GM03348 (cell line): ENCODE results near the gene LHFPL3.

ENCODE experiments used
- DNase-seq: peaks from one replicate; pipeline ENCODE4 v3.0.0; 2012; ENCODE audit warnings: low spot score

The LHFPL3 gene

DNA sequence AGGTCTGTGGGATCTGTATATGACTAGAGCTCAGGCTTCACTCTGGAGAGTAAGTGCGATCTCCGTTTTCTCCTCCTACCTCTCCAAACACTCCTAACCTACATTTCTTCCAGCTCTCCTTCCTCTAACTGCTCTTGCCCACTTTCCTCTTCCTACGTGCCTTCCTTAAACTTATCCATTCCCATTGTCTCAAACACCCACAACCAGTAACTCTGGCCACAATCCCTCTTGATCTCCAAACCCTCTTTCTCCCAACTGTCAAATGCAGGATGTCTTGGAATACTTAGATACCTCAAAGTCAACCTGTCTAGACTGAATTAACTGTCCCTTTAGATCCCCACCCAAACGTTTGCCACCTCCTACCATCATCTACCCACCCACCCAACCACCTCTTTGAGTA lies 471.9 kb downstream of the LHFPL3 start:
- no peak for DNase-seq

DNA sequence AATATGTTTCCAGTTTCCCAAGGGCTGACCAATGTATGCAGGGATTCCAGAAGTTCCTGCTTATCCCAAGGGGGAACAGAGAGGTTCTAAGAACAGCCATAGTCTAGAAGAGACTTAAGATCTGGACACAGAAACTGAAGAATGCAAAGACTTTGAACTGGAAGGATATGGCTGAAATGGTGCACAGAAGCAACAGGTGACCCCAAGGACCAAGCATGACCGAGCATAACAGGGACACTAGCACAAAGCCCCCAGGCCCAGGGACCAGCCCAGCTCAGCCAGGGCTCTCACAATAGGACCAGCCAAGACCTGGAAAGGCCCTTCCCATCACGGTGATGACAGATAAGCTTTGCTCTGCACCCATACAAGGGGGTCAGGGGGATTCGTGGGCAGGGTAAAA lies 472.6 kb downstream of the LHFPL3 start:
- DNase-seq: no peak

DNA sequence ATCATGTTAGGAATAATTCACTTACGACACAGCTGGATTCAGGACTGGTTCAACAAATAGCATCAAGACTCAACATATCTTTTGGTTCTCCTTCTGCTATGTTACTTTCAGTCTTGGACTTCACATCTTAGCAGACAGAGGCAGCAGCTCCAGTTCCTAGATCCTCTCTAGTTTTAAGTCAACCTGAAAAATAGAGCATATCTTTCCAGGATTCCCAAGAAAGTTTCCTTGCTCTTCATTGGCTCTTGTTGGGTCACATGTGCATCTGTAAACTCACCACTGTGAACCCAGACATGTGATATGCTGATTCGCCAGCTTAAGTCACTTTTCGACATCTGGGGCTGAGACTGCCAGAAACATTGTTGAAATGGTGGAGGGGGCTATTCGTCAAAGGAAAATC lies 475.5 kb downstream of the LHFPL3 start:
- DNase-seq: no peak

DNA sequence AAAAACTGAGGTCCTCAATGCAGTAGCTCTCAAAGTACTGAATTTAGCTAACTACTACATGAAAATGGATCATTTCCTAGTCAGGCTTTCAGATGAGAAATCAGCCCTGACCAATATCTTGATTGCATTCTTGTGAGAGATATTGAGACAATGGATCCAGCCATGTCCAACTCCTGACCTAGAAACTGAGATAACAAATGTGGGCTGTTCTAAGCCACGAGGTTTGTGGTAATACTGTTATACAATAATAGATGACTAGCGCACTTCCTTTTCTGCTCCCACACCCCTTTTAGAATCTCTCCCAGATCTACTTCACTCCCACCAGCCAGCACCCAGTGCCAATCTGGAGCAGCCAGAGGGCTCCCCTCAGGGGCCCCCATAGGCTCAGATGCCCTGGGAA lies 476.3 kb downstream of the LHFPL3 start:
- DNase-seq: no peak

DNA sequence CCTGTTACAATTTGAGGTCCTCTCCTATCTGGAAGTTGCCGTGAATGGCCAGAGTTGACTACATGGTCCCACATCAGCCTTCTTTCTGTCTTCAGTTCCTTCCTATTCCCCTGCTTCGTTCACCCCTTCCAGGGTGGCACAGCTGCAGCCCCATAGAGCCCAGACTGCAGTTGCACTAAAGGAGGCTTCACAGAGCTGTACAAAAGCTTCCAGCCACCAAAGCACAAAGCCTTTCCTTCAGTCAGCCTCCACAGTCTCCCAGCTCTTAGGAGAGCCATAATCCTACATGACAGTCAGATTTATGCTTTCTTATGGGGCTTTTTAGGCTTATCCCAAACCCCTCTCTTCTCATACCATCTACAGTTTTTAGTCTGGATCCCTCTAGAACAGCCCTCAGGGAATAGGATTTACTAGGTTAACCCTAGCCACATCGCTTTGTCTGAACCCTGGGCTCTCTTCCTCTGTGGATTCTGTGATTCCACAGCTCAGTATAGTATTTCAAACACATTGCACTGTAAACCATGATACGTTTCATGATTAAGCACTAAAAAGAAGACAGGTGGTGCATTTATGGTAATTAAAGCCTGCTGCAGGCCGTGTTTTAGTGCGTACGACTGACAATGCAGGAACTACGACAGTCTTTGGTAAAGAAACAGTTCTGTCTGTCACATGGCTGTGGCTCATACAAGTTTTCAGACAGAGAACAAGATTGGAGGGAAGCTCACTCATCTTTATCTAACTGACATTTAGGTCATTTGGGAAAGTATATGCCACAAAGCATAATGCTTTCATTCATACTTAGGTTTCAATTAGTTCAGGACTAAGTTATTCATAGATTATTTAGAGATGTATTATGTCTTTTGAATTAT lies 477.3 kb downstream of the LHFPL3 start:
- no peak for DNase-seq

DNA sequence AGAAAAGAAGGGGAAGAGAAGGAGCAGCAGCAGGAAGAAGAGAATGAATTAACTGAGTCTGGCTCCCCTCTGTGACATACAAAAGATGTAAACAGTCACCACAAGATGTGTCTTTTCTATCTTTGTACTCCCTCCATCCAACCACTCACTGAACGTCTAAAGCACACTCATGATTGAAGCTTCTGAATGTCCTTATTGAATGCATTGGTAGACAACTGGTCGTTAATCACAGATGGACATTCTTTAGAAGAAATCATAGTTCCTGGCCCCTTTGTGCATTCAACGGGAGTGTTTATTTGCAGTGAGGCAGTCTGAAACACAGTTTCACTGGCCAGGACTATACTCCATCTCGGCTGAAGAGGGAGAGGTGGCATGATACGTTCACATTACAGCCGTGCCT lies 479.3 kb downstream of the LHFPL3 start:
- no peak for DNase-seq

DNA sequence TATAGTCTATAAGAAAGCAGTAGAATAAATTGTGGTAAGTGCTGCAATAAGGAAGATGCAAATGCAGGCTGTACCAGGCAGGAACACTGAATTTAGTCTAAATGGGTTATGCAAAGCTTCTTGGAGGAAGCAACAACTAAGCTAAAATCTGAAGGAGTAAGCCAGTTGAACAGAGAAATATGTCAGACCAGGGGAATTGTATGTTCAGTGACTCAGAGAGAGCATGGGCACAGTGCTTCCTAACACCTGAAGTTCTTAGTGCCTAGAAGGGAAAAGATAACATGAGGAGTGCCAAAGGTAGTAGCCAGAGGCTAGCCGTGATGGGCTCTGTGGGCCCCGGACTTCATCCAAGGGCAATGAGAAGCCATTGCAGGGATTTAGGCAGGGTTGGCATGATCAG lies 481.5 kb downstream of the LHFPL3 start:
- no peak for DNase-seq

DNA sequence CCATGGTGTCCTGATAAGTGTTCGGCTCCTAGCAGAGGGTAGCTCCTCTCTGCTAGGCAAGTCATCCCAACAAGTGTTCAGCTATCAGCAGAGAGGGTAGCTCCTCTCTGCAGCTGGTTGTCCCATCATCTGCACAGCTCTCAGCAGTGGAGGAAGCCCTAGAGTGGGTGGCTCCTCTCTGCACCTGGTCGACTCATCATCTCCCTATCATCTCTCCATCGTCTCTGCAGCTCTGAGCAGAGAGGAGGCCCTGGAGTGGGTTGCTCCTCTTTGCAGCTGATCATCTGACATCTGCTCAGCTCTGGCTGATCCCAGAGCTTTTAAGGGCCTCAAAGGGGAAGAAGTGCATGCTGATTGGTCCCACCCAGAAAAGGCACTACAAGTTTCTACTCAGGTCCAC lies 485.7 kb downstream of the LHFPL3 start:
- no peak for DNase-seq

DNA sequence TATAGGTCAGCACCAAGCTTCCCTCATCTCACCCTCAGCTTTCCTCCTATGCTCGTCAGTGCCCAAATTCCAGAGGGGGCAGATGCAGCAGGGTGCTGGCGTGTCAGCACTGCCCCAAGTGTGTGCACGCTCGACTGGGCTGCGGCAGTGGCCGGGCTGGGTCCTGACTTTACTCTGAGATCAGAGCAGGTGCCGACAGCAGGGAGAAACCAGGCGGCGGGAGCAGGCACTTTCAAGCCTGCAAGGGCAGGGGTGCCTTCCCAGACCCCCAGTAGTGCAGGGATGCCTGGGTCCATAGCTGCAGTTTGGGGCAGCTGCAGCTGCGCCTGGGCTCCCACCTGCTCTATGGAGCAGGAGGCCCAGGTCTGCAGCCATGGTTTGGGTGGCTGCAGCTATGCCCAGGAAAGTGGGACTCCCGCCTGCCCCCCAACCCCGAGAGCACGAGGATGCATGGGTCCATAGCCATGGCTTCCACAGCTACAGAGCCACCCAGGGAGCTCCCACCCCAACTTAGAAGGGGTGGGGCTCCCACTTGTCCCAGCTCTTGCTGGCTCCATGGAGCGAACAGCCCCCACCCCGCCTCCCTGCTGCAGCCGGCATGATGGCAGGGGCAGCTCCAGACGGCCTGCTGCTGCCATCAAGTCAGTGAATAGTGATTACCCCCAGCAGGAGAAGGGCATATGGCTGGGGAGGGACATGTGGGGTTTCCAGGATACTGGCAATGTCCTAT lies 486.4 kb downstream of the LHFPL3 start:
- no peak for DNase-seq

DNA sequence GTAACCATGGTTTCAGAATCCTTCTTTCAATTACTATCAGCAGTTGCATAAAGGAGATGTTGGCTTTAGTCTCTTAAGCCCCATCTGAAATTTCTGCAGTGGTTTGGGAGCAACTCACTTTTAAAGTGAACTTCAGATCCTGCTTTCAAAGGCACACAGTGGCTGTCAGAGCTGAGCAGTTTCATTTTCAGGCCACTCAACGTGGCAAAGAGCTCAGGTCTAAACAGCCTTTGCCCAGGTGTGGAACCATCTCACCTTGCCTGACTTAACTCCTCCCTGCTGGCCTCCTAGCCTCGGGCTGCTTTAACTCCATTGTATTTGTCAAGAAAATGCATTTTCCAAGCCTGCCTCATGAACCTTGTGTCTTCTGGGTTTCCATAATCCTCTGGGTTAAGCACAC lies 488.1 kb downstream of the LHFPL3 start:
- DNase-seq: no peak

DNA sequence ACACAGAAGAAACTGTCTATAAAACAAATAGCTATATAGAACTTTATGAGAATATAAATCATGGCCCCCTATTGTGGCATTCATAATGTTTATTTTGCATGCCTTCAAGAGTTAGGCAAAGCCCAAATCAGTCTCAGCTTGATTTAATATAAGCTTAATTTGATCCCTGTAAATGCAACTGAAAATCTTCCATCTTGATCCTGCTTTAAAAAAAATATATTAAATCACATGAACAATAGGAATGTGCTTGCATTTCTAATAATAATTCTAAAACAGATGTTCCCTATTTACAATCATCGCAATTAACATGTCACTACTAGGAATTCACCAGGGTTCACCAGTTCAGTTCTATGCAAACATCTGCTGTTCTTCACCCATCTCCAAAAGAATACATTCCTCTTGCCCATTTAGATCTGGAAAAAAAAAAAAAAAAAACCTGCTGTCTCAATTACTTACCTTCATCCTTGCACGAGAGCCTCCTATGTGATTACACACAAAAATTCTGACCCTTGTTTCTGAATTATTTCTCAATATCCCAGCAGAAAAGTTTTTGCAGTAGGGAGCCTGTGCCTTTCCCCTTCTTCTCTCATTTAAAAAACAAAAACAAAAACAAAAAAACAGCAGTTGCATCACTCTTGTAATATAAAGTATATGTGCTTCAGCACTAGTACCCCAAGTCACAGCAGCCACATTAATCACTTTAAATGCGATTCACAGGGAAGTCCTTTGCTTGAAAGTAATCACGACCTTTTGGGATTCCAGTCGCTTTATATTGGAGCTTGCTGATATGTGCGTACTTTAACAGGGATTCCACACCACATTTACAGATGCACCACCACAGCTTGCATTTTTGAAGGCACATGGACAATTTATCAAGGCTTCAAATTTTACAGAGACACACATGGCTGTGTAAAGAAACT lies 490.8 kb downstream of the LHFPL3 start:
- no peak for DNase-seq

DNA sequence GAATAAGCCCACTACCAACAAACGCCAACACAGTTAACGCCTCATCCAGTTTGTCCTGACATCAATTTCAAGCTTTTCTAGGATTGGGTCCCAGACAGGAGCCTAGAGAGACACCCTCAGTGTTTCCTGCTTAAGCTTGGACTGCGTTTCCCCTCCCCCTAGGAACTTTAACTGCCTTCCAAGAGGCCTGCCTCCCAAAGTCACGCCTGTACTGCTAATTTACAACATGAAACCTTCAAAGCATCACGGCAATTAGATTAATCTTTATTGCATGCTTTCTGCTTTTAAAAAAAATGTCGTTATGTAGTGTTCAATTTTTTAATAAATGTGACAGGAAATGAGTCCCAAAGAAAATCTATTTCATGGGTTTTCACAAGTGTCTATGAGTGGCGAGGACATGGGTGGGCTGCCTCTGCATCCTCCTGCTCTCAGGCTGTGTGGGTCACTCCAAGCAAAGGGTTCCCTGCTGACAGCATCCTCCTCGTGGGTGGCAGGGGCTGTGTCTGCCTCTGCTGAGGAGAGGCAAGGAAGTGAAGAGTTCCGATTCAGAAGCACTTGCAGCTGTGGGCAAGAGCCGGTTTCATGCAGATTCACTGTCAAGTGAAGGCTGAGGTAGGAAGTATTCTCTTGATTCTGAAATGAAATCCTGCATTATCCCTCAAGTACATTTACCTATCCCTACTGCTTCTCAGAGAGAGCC lies 492.6 kb downstream of the LHFPL3 start:
- DNase-seq: no peak

DNA sequence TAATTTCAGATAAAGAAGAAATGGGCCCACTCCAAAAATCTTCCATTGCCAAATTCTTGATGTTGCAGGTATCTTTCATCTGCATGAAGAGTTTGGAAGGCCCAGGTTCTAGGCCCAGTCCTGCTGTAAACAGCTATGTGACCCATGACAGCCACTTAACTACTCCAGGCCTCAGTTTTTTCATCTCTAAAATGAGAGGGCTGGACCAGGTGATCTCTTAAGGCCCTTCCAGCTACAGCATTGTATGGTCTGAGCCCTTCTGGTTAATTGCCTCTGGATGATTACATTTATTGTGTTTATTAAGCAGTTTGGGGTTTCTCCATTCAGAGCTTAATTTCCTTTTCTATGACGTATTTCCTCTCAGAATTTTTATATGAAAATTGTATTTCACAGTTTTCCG lies 494.8 kb downstream of the LHFPL3 start:
- DNase-seq: no peak

DNA sequence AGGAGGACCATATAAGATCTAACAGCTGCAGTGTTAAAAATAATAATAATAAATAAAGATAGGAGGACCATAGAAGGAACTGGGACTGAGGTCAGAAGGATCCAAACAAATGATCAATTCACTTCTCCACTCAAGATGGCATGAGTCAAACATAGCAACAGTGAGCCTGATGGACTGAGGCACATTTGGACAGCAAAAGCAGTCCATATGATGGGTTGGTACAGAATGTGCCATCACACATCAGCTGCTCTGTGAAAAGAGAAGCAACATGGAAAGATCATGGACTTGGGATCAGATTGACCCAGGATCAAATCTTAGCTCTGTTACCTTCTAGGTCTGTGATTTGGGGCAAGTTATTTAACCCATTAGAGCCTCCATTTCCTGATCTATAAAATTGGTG lies 496.7 kb downstream of the LHFPL3 start:
- DNase-seq: no peak

DNA sequence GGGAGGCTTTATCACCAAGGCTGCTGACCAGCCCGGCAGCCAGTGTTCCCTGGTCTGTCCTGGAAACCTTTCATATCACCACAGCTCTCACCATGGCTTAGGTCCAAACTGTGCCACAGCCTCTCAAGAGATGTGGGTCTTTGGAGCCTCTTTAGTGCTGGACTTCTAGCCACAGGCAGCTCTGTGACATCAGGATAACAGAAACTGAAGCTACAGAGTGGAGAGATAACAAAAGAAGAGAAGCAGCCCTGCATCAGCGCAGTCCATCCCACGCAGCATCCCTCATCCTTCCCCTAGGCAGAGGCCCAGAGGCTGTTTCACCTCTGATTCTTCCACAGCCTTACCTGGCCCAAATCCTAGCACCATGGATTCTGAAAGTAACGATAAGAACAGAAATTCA lies 497.7 kb downstream of the LHFPL3 start:
- no peak for DNase-seq

DNA sequence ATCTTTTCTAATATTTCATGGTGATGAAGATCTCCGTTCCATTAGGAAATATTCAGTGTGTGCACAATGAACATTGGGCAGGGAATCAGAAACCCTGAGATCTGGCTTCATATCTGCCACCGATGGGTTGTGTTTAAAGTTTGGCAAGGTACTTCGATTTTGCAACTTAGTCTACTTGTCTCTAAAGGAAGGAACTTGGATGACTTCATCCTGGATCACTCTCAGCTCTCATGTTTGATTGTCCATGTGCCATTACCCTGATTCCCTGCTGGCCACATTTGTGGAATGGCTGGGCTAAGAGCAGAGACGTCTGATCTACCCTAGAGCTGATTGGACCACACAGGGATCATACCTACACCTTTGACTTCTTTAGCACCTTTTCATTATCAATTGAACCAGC lies 508.6 kb downstream of the LHFPL3 start:
- DNase-seq: no peak

DNA sequence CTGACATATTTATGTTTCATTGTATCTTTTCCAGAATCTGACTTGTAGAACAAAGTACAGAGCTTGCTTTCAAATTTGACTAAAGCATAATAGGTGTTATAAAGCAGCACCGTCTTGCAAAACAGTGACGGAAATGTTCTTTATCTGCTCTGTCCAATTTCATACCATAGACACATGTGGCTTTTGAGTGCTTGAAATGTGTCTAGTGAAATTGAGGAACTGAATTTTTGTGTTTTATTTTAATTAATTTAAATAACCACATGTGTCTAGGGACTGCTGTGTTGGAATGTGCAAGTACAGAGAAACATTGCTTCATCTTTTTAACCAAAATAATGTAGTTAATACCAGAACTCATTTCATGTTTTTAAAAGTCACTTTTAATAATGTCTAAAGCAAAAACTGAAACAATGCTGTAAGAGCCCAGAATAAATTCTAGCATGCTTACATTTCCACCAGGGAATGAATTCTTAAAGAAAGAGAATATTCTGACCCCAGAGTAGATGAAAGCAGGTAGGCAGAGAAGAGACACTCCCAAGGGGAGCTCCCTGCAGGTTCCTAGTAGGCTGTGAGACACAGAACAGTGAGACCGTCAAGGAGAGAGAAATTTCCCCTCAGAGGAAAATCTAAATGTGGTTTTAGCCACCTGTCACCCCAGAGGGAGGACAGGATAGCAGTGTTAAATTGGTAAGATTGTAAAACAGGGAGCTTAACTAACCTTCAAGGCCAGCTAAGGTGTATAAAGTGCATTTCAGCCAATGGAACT lies 510.3 kb downstream of the LHFPL3 start:
- no peak for DNase-seq

DNA sequence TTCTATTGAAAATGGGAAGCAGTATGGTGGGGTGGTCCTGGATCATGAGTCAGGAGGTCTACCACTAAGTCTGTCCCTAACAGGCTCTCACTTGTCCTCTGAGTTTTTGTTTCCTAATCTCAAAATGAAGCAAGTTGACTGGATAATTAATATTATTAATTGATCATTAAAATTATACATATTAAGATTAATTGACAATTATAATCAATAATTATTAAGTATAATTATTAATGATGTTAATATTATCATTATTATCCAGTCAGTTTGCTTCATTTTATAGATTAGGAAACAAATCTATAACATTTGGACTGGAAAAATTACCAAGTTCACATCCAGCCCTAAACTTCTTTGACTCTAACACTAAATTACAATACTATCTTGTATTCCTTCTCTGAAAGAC lies 511.4 kb downstream of the LHFPL3 start:
- DNase-seq: no peak

DNA sequence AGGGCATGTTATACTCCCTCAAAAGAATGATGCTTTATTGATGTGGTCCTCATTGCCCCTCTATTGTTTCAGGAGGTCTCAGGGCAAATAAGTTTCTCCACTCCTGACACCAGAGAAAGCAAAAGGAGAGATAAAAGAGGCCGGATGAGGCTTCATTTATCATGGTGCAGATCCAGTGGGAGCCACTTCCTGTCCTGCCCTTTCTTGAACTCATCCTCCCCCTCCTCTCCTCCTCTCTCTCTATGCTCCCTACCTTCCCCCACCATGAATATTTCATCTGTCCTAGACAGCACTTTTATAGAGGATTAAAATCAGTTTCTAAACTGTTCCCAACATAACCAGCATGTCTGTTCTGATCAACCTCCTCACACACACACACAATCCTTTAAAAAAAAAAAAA lies 513.4 kb downstream of the LHFPL3 start:
- DNase-seq: no peak

DNA sequence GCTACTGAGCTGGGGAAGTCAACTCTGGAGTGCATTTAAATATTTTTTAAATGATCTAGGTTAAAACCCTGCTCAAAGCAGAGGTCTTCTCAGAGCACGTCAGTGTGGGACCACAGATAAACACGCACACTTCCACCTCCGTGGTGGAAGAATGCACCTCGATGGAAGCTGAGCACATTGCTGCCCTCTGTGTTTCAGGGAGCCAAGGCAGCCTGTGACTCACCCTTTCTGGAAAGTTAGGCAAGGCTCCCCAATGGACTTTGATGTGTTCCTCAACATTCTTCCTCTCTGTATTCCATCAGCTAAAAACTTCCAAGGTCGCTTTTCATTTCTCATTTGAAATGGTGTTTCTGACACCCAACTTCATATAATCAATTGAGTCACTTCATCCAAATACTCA lies 514.8 kb downstream of the LHFPL3 start:
- DNase-seq: no peak

DNA sequence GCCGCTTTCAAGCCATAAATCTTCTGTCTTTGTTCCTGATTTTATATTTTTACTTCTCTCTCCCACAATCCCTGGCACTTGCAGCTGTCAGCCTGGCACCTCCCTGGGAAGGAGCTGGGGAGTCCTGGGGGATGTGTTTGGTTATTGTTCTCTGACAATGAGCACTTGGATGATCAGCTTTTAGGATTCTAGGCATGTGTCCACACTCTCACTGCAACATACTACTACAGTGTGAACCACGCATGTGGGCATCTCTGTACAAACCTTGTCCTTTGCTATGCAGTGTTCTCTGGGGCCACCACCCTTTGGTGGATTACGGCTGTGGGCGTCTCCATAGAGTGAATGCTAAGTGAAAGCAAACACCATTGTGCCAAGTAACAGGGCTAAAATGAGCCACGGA lies 517.2 kb downstream of the LHFPL3 start:
- DNase-seq: no peak
